SK-N-SH (cell line): ENCODE results near the gene SPDYE1.
"Not testable (repeated sequence)": the region's sequence is repeated elsewhere in the genome, so short reads cannot be mapped to it uniquely, and the experiment has no call there.

ENCODE experiments used
- USF2 ChIP-seq: fragments of 150-350 bp; IDR thresholded peaks from 2 replicates; pipeline ENCODE4 v1.6.1; 2017; ENCODE audit warnings: antibody characterized with exemption, low read length, low read depth, borderline replicate concordance
- TF ChIP-seq, protein P1 (sequence below): fragments of 200-600 bp; sonication (generic); IDR thresholded peaks from 2 replicates; pipeline ENCODE4 v1.6.1; 2017; ENCODE audit warnings: antibody characterized with exemption, mild to moderate bottlenecking, moderate library complexity

GRCh38 chr7:44022069-44022468, 24.4 kb downstream of the SPDYE1 start:
- not testable (repeated sequence) for TF ChIP-seq USF2
- TF ChIP-seq, protein P1, sequence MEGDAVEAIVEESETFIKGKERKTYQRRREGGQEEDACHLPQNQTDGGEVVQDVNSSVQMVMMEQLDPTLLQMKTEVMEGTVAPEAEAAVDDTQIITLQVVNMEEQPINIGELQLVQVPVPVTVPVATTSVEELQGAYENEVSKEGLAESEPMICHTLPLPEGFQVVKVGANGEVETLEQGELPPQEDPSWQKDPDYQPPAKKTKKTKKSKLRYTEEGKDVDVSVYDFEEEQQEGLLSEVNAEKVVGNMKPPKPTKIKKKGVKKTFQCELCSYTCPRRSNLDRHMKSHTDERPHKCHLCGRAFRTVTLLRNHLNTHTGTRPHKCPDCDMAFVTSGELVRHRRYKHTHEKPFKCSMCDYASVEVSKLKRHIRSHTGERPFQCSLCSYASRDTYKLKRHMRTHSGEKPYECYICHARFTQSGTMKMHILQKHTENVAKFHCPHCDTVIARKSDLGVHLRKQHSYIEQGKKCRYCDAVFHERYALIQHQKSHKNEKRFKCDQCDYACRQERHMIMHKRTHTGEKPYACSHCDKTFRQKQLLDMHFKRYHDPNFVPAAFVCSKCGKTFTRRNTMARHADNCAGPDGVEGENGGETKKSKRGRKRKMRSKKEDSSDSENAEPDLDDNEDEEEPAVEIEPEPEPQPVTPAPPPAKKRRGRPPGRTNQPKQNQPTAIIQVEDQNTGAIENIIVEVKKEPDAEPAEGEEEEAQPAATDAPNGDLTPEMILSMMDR, result not testable (repeated sequence)
